K562 (cell line): ENCODE data around the gene RAPSN. TPM values are rescaled to one million over a fixed set of nuclear protein-coding genes. Genes with fewer than 3 reads are reported as not detected.

Experiments
- ATAC-seq: fragments of 200-7000 bp; cut with Tn5 transposase; 3 replicates; pipeline ENCODE4 v1.9.1; 2020; ENCODE audit warnings: moderate library complexity
- BruUV-seq: library from RNA; stranded (reverse); fragments of 400-500 nt; replicated peaks from 2 replicates; lab custom pipeline; 2021; lab: Mats Ljungman, UMichigan
- CTCF ChIA-PET: fragments of 300-600 bp; formaldehyde crosslinking; extraction: SDS; loops from one replicate; lab custom pipeline; 2021; ENCODE audit warnings: low intra/inter-chr PET ratio; lab: Yijun Ruan, JAX
- POLR2A ChIA-PET: fragments of 300-600, 350-650 bp; sonication (Branson Sonifier 250); formaldehyde crosslinking; extraction: SDS; loops from one replicate; lab custom pipeline; 2021; ENCODE audit warnings: antibody characterized with exemption, inconsistent platforms; lab: Yijun Ruan, JAX
- DNase-seq, 4 experiments: peaks; one replicate each; pipeline versions ENCODE4 v3.0.0 to v3.0.0-alpha.2; 2011 to 2018; ENCODE audit warnings: low spot score in 3 of 4, mixed read lengths in 3 of 4; ENCODE audit errors: extremely low read depth in 1 of 4
- FAIRE-seq: peaks from 2 replicates; lab custom pipeline; 2011; peaks lifted over from hg19 to GRCh38; lab: Jason Lieb, UNC
- H2AFZ ChIP-seq: 2 replicates; pipeline ENCODE4 v1.6.0; 2011; ENCODE audit warnings: low read depth, low read length, control low read depth, inconsistent platforms
- H3K27ac ChIP-seq: fragments of 200-600 bp; 3 replicates; pipeline ENCODE4 v1.8.0; 2011; ENCODE audit warnings: low read depth, mild to moderate bottlenecking, control low read depth, inconsistent platforms, low read length, moderate library complexity, mixed read lengths; ENCODE audit errors: extremely low read depth
- H3K27me3 ChIP-seq, 2 experiments: fragments of 300-600 bp in 1 of 2; 2 replicates in 1 of 2; 3 replicates in 1 of 2; pipeline versions ENCODE4 v1.6.0 to v1.8.0; 2011; ENCODE audit warnings: inconsistent platforms in 2 of 2, low read length in 2 of 2, mild to moderate bottlenecking in 1 of 2, mixed read lengths in 1 of 2, moderate library complexity in 1 of 2; ENCODE audit not compliant: control insufficient read depth in 2 of 2, insufficient read depth in 2 of 2
- H3K36me3 ChIP-seq: fragments of 300-600 bp; 3 replicates; pipeline ENCODE4 v1.8.0; 2011; ENCODE audit warnings: mild to moderate bottlenecking, low read length, inconsistent platforms; ENCODE audit not compliant: control insufficient read depth, insufficient read depth
- H3K4me1 ChIP-seq, 2 experiments: fragments of 200-600 bp in 1 of 2; replicated peaks in 1 of 2; 2 replicates in 1 of 2; 3 replicates in 1 of 2; pipeline versions ENCODE4 v1.5.1 to v1.8.0; 2011; ENCODE audit warnings: inconsistent platforms in 2 of 2, low read length in 2 of 2, mild to moderate bottlenecking in 1 of 2, mixed read lengths in 1 of 2, moderate library complexity in 1 of 2; ENCODE audit not compliant: control insufficient read depth in 2 of 2, insufficient read depth in 2 of 2
- H3K4me2 ChIP-seq: 2 replicates; pipeline ENCODE4 v1.6.1; 2011; ENCODE audit warnings: low read length, control low read depth, inconsistent platforms, mixed read lengths; ENCODE audit not compliant: insufficient read depth
- H3K4me3 ChIP-seq: fragments of 200-600 bp; sonication (generic), shearing (Covaris generic); 2 replicates; pipeline ENCODE4 v1.5.1; 2016; ENCODE audit warnings: control low read depth, inconsistent platforms
- H3K79me2 ChIP-seq: fragments of 200-600 bp; 3 replicates; pipeline ENCODE4 v1.8.0; 2011; ENCODE audit warnings: low read length, inconsistent platforms; ENCODE audit not compliant: control insufficient read depth, insufficient read depth
- H3K9ac ChIP-seq, 2 experiments: 2 replicates each; pipeline versions ENCODE4 v1.6.0 to v1.6.1; 2011; ENCODE audit warnings: low read depth in 2 of 2, low read length in 2 of 2, control low read depth in 1 of 2, inconsistent platforms in 1 of 2, mild to moderate bottlenecking in 1 of 2, mixed read lengths in 1 of 2; ENCODE audit not compliant: insufficient read depth in 1 of 2
- H3K9me1 ChIP-seq: one replicate; pipeline ENCODE4 v1.6.0; 2011; ENCODE audit warnings: inconsistent platforms, mild to moderate bottlenecking, low read length, moderate library complexity; ENCODE audit not compliant: control insufficient read depth, insufficient read depth
- H3K9me3 ChIP-seq: replicated peaks from 2 replicates; pipeline ENCODE4 v1.5.1; 2011; ENCODE audit warnings: low read depth, low read length, inconsistent platforms; ENCODE audit not compliant: control insufficient read depth, insufficient read depth
- H4K20me1 ChIP-seq: replicated peaks from 2 replicates; pipeline ENCODE4 v1.6.1; 2011; ENCODE audit warnings: low read length, inconsistent platforms, mixed read lengths; ENCODE audit not compliant: control insufficient read depth, insufficient read depth
- FOSL1 ChIP-seq: fragments of 200-800 bp; sonication (Bioruptor generic); conservative IDR thresholded peaks from 2 replicates; pipeline ENCODE4 v1.6.1; 2016; ENCODE audit warnings: missing genetic modification characterization, missing compliant biosample characterization
- GATA2 ChIP-seq: sonication (generic); formaldehyde crosslinking; IDR thresholded peaks from 2 replicates; pipeline ENCODE4 v1.4.0; 2020; ENCODE audit warnings: mild to moderate bottlenecking, missing genetic modification reagents
- GATAD2A ChIP-seq: fragments of 450-650 bp; IDR thresholded peaks from 2 replicates; pipeline ENCODE4 v1.6.1; 2017
- JUND ChIP-seq, 2 experiments: IDR thresholded peaks; 2 replicates in 1 of 2; 3 replicates in 1 of 2; pipeline ENCODE4 v1.6.1; 2011; ENCODE audit warnings: borderline replicate concordance in 2 of 2, low read depth in 2 of 2, low read length in 2 of 2, improper control_type of control experiment in 1 of 2, missing biosample characterization in 1 of 2, missing genetic modification characterization in 1 of 2, missing genetic modification reagents in 1 of 2
- KLF13 ChIP-seq: fragments of 450-650 bp; IDR thresholded peaks from 2 replicates; pipeline ENCODE4 v1.6.1; 2016; ENCODE audit warnings: missing genetic modification characterization, low read depth, mild to moderate bottlenecking, missing compliant biosample characterization, moderate library complexity, borderline replicate concordance
- MEIS2 ChIP-seq: fragments of 450-650 bp; IDR thresholded peaks from 2 replicates; pipeline ENCODE4 v1.6.1; 2014; ENCODE audit warnings: mild to moderate bottlenecking; ENCODE audit not compliant: partially characterized antibody
- SIN3B ChIP-seq: fragments of 450-650 bp; IDR thresholded peaks from 2 replicates; pipeline ENCODE4 v1.6.1; 2017; ENCODE audit warnings: low read depth, mild to moderate bottlenecking, moderate library complexity
- SRF ChIP-seq, 2 experiments: fragments of 250-450, 450-650 bp in 1 of 2; sonication (Bioruptor Pico) in 1 of 2; sonication (generic) in 1 of 2; formaldehyde crosslinking; IDR thresholded peaks; 2 replicates each; pipeline versions ENCODE4 v1.5.0 to v1.5.1; 2020 to 2022; ENCODE audit warnings: mild to moderate bottlenecking in 1 of 2, missing genetic modification reagents in 1 of 2
- THRB ChIP-seq: fragments of 450-650 bp; formaldehyde crosslinking; conservative IDR thresholded peaks from 2 replicates; pipeline ENCODE4 v1.4.0; 2022; ENCODE audit warnings: mild to moderate bottlenecking, missing genetic modification characterization
- ZNF766 ChIP-seq: fragments of 200-800 bp; sonication (Bioruptor generic); conservative IDR thresholded peaks from 2 replicates; pipeline ENCODE4 v1.6.1; 2016; ENCODE audit warnings: missing genetic modification characterization, missing compliant biosample characterization
- WGBS: fragments of 100-300 bp; shearing (Covaris generic); methylation state at CpG from one replicate; pipeline ENCODE4 v1.1.6; 2016; ENCODE audit warnings: low coverage, mixed read lengths; ENCODE audit not compliant: insufficient coverage; ENCODE audit errors: missing lambda C conversion rate; 5-methylcytosine and 5-hydroxymethylcytosine counted together
- in situ Hi-C: fragments of 300-500 bp; cut with MboI; formaldehyde crosslinking; loops from 4 replicates; pipeline ENCODE4 v1.15.0; 2018; ENCODE audit warnings: inconsistent platforms, mixed read lengths
- intact Hi-C: fragments of 100-400 bp; cut with micrococcal nuclease; formaldehyde crosslinking; loops from 2 replicates; pipeline ENCODE4 v1.14.2; 2022
- polyA plus RNA-seq, 8 experiments: library from polyadenylated mRNA; depleted of rRNA in 4 of 8; stranded (reverse) in 5 of 8; unstranded in 3 of 8; fragments of >200 nt; fragmentation: Nextera tagmentation in 2 of 8; fragmentation: Illumina TruSeq in 1 of 8; extraction: Ambion mirVana in 2 of 8; extraction: Trizol in 1 of 8; gene quantifications; 2 replicates each; pipeline versions ENCODE4 v1.2.1 to v1.2.3, GENCODE V29; 2011 to 2014; ENCODE audit warnings: inconsistent platforms in 1 of 8, missing spikeins in 1 of 8
- total RNA-seq, 7 experiments: library from RNA; depleted of rRNA in 6 of 7; stranded (reverse); fragments of >200 nt in 6 of 7; fragmentation: Illumina TruSeq in 2 of 7; extraction: Trizol in 2 of 7; gene quantifications; 2 replicates each; pipeline versions ENCODE4 v1.2.1 to v1.2.3, GENCODE V29; 2011 to 2021; ENCODE audit warnings: low replicate concordance in 1 of 7
- TF ChIP-seq, protein P1 (sequence below): conservative IDR thresholded peaks from 2 replicates; pipeline ENCODE4 v1.6.1; 2011; ENCODE audit warnings: low read depth, mild to moderate bottlenecking, low read length; ENCODE audit not compliant: control insufficient read depth

Gene RAPSN
- total and polyA plus RNA-seq, 9 of the 15 experiments (the other 6 are each of a cell fraction or from before 2014, with no cell fraction given): 0.06 to 0.11 TPM; not detected in 7

GRCh38 chr11:47477753-47478152, 28.8 kb upstream of the RAPSN start:
- H3K4me1 ChIP-seq: peaks cover 0 to 11% of the 10 kb centered on the region in 2 experiments; a peak in 2 of 5 replicates
- no peak overlapping the region for H2AFZ ChIP-seq
- H4K20me1 ChIP-seq: 0 out of 2 replicates have a peak, but pooled peaks cover 2% of the 10 kb centered on the region
- no peak overlapping the region for H3K4me2 ChIP-seq
- no peaks in the 10 kb centered on the region; the same call in 2 of the 3 replicates for H3K79me2 ChIP-seq
- peaks cover 95% of the 10 kb centered on the region for H3K36me3 ChIP-seq
- FAIRE-seq (no peak), ATAC-seq (no peak), DNase-seq (no peak)
- ChIA-PET CTCF (no interaction called here), POLR2A (interaction anchor here (0.7 kb wide), 1 partner anchor 12 kb away, joined by 4 read pairs; no protein-coding TSS in a partner anchor)
- in situ Hi-C loops (no loop called here), intact Hi-C loops (no loop called here)
- 69% methylated on average over 4 of the region's 4 CpGs for WGBS
- H3K9me3 ChIP-seq: no peaks in the 10 kb centered on the region
- TF ChIP-seq FOSL1 (tag) (peak; percentile 30), SIN3B (no peak)
- no peaks in the 10 kb centered on the region for H3K9me1 ChIP-seq
- no TSS peak for BruUV-seq
- no peaks in the 10 kb centered on the region for H3K27me3 ChIP-seq
- no peak overlapping the region; a peak in 1 of 4 replicates for H3K9ac ChIP-seq
- no peak overlapping the region for H3K4me3 ChIP-seq
- no peak overlapping the region for H3K27ac ChIP-seq

GRCh38 chr11:47477323-47477722, 28.4 kb upstream of the RAPSN start:
- Histone ChIP-seq H4K20me1 (0 out of 2 replicates have a peak, but pooled peaks cover 2% of the 10 kb centered on the region), H3K36me3 (peaks cover 95% of the 10 kb centered on the region), H3K9me3 (no peaks in the 10 kb centered on the region), H3K9me1 (no peaks in the 10 kb centered on the region), H3K79me2 (no peaks in the 10 kb centered on the region; the same call in 2 of the 3 replicates), H3K27ac (no peak overlapping the region), H3K27me3 (no peaks in the 10 kb centered on the region), H3K4me3 (no peak overlapping the region), H3K4me1 (peaks cover 0 to 11% of the 10 kb centered on the region in 2 experiments; a peak in 2 of 5 replicates), H2AFZ (no peak overlapping the region), H3K4me2 (no peak overlapping the region), H3K9ac (no peak overlapping the region; a peak in 1 of 4 replicates)
- FAIRE-seq (peak; percentile 55), ATAC-seq (no peak), DNase-seq (no peak)
- ChIA-PET POLR2A (no interaction called here), CTCF (no interaction called here)
- intact Hi-C loops (no loop called here), in situ Hi-C loops (no loop called here)
- no TSS peak for BruUV-seq
- TF ChIP-seq ZNF766 (CRISPR knock-in tag) (0 out of 2 replicates have a peak, but pooled peaks have one; percentile 37), GATAD2A (no peak), FOSL1 (tag) (peak; percentile 73), GATA2 (peak; percentile 31; the same call in 1 of the 2 replicates), JUND (IDR thresholded peaks at IDR 0.05; ENCODE audit: borderline replicate concordance, low read depth, low read length) (no peak), JUND (tag; IDR thresholded peaks at IDR 0.05; ENCODE audit: borderline replicate concordance, low read depth, low read length) (peak; percentile 40; the same call in 1 of the 3 replicates), SRF (CRISPR knock-in tag; IDR thresholded peaks at IDR 0.05) (no peak), MEIS2 (peak; percentile 28), THRB (CRISPR knock-in tag) (no peak), KLF13 (tag) (no peak)
- TF ChIP-seq, protein P1, sequence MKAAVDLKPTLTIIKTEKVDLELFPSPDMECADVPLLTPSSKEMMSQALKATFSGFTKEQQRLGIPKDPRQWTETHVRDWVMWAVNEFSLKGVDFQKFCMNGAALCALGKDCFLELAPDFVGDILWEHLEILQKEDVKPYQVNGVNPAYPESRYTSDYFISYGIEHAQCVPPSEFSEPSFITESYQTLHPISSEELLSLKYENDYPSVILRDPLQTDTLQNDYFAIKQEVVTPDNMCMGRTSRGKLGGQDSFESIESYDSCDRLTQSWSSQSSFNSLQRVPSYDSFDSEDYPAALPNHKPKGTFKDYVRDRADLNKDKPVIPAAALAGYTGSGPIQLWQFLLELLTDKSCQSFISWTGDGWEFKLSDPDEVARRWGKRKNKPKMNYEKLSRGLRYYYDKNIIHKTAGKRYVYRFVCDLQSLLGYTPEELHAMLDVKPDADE: no peak
